Neural cell (in vitro differentiated cells): ENCODE data around the gene SLC15A4.

Experiments
- POLR2AphosphoS5 ChIP-seq: IDR thresholded peaks from 2 replicates; pipeline ENCODE4 v1.6.1; 2012
- TF ChIP-seq, protein P1 (sequence below): fragments of 450-650 bp; IDR thresholded peaks from 2 replicates; pipeline ENCODE4 v1.5.1; 2014; ENCODE audit warnings: antibody characterized with exemption, mild to moderate bottlenecking, moderate library complexity; ENCODE audit not compliant: poor library complexity, severe bottlenecking

DNA sequence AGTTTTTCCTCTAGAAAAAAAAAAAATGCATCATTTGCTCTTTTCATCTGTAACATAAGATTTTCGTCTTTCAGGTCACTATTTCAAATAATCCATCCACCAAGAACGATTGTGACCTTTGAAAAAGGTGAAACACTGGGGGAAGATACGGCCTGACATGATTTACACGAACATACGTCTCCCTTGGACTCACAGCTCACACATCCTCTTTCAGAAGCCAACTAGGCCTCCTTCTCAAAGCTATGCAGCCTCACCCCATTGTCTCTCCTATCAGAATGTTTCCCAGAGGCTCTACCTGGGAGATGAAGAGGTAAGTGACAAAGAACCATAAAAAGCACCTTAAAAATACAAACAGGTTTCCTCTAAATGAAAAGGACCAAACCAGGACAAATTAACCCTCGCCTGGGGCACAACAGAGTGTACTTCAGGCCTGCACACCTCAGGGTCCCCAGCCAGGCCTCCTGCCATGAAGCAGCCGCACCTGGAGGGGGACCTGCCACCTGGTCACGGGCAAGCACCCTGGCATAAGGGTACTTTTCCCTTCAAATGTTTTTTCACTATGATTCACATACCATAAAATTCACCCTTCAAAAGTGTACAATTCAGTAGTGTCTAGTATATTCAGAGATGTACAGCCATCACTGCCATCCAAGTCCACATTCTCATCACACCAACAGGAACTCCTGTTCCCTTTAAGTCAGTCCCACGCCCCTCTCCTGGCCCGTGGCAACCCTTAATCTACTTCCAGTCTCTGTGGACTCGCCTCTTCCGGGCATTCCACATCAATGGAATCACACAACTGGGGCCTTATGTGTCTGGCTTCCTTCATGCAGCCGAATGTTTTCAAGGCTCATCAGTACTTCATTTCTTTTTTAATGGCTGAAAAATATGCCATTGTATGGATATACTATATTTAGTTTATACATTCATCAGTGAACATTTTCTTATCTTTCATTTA, 5.4 kb downstream of the SLC15A4 start:
- no peak for TF ChIP-seq POLR2AphosphoS5
- TF ChIP-seq, protein P1, sequence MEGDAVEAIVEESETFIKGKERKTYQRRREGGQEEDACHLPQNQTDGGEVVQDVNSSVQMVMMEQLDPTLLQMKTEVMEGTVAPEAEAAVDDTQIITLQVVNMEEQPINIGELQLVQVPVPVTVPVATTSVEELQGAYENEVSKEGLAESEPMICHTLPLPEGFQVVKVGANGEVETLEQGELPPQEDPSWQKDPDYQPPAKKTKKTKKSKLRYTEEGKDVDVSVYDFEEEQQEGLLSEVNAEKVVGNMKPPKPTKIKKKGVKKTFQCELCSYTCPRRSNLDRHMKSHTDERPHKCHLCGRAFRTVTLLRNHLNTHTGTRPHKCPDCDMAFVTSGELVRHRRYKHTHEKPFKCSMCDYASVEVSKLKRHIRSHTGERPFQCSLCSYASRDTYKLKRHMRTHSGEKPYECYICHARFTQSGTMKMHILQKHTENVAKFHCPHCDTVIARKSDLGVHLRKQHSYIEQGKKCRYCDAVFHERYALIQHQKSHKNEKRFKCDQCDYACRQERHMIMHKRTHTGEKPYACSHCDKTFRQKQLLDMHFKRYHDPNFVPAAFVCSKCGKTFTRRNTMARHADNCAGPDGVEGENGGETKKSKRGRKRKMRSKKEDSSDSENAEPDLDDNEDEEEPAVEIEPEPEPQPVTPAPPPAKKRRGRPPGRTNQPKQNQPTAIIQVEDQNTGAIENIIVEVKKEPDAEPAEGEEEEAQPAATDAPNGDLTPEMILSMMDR, result no peak
